Omental fat pad (tissue), 4 donors: ENCODE data around the gene ZAR1. TPM values are rescaled to one million over a fixed set of nuclear protein-coding genes. Genes with fewer than 3 reads are reported as not detected.

ENCODE experiments used
- ATAC-seq: fragments of 150-250 bp; one replicate; pipeline ENCODE4 v1.9.1; 2016; ENCODE audit warnings: mild to moderate bottlenecking, moderate library complexity; ENCODE audit not compliant: low FRiP score
- DNase-seq: peaks from one replicate; pipeline ENCODE4 v3.0.0-alpha.2; 2019; ENCODE audit warnings: low spot score
- CTCF ChIP-seq, 3 donors: fragments of 450-650 bp; IDR thresholded peaks; one replicate each; pipeline ENCODE4 v1.5.1; 2016 to 2017; ENCODE audit warnings: antibody characterized with exemption in 3 of 3, mild to moderate bottlenecking in 3 of 3, moderate library complexity in 2 of 3
- total RNA-seq, 4 donors: library from RNA; depleted of rRNA; stranded (reverse); fragments of >200 nt; gene quantifications; one replicate each; pipeline ENCODE4 v1.1.0, GENCODE V29; 2016

The ZAR1 gene
- total RNA-seq, 4 donors from 2014 or later, result not detected

GRCh38 chr4:48489683-48490011 lies 405 bp upstream of the ZAR1 start:
- ATAC-seq (no peak), DNase-seq (no peak)
- TF ChIP-seq CTCF (IDR thresholded peaks at IDR 0.05), result no peak

GRCh38 chr4:48490680-48491513 lies 845 bp downstream of the ZAR1 start:
- TF ChIP-seq CTCF (IDR thresholded peaks at IDR 0.05), result no peak
- DNase-seq, result no peak
- no peak for ATAC-seq

DNA sequence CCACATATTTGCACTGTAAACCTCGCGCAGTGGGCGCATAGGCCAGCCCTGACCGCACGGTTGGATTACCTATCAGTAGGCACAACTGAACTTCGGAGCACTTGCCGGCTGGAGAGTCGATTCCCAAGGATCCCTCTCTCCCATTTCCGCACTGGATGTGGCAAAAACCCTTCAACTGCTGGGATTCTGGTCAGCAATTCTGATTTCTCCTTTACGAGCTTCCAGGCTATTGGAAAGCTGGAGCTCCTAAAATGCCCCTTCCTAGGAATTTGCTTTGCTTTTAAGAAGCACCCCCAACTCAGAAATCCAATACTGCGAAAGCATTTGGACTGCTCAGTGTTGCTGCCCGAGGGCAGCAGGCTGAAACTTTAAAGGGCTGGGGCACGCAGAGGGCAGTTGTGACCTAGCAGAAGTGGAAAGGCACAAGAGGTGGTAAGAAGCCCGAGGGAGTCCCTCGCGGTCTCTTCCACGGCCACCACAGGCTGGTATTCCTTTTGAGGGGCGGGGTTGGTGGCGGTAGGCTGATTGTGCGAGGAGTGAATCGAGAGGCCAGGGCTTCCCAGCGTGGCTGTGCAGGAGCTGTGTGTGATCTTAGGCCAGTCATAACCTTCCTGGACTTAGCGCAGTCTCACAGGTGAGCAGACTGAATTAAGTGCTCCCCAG lies 1.6 kb downstream of the ZAR1 start:
- ATAC-seq, result no peak
- no peak for DNase-seq
- TF ChIP-seq CTCF (IDR thresholded peaks at IDR 0.05), result no peak

- DNase-seq (no peak), ATAC-seq (no peak)
- no peak for TF ChIP-seq CTCF (IDR thresholded peaks at IDR 0.05)
Observed at GRCh38 chr4:48493452-48494100, 3.5 kb downstream of the ZAR1 start.

DNA sequence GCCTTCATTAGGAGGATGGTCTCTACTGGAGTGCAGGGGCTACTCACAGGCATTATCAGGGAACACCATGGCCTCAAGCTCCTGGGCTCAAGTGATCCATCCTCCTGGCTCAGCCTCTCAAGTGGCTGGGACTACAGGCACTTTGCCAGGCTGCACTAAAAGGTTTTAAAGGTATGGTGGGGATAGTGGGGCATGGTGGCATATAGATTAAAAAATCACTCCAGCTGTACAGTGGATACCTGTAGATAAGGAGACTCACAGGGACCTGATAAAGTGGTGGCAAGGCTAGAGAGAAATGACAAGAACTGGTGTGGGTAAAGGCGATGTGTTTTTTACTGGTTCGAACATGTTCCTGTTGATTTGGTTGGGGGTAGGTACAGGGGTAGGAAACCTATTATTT lies 5.9 kb downstream of the ZAR1 start:
- ATAC-seq (no peak), DNase-seq (no peak)
- TF ChIP-seq CTCF (IDR thresholded peaks at IDR 0.05), result no peak

- ATAC-seq (no peak), DNase-seq (no peak)
Observed at GRCh38 chr4:48498895-48499294, 8.8 kb downstream of the ZAR1 start.

More at GRCh38 chr4:48498895-48499294, 8.8 kb downstream of the ZAR1 start:
- no peak for TF ChIP-seq CTCF (IDR thresholded peaks at IDR 0.05)
